HAP-1 (cell line): ENCODE data around the gene CDPF1.

Experiments used
- DNase-seq, 2 experiments: peaks; one replicate each; pipeline ENCODE4 v3.0.0-alpha.2; 2016 to 2020; ENCODE audit warnings: low spot score in 2 of 2
- H3K27me3 ChIP-seq: fragments of 250-450 bp; sonication (Bioruptor Pico); 2 replicates; pipeline ENCODE4 v1.5.1; 2020; ENCODE audit warnings: low read depth, mild to moderate bottlenecking, moderate library complexity
- H3K36me3 ChIP-seq: fragments of 250-450 bp; sonication (Bioruptor Pico); replicated peaks from 2 replicates; pipeline ENCODE4 v1.5.1; 2020; ENCODE audit warnings: mild to moderate bottlenecking
- H3K4me1 ChIP-seq: fragments of 250-450 bp; sonication (Bioruptor Pico); 2 replicates; pipeline ENCODE4 v1.5.1; 2020; ENCODE audit warnings: mild to moderate bottlenecking
- H3K4me3 ChIP-seq: fragments of 250-450 bp; sonication (Bioruptor Pico); 2 replicates; pipeline ENCODE4 v1.5.1; 2020; ENCODE audit warnings: mild to moderate bottlenecking, moderate library complexity
- H3K9me3 ChIP-seq: fragments of 250-450 bp; sonication (Bioruptor Pico); 2 replicates; pipeline ENCODE4 v1.5.1; 2020; ENCODE audit warnings: mild to moderate bottlenecking, moderate library complexity
- in situ Hi-C: fragments of 300-500 bp; cut with MboI; formaldehyde crosslinking; loops from 3 replicates; pipeline ENCODE4 v1.14.3; 2020; ENCODE audit warnings: low sequenced_read_pairs, inconsistent platforms, mixed read lengths

Gene CDPF1

GRCh38 chr22:46237453-46238124, 12.5 kb downstream of the CDPF1 start:
- Histone ChIP-seq H3K4me1 (no peaks in the 10 kb centered on the region), H3K27me3 (no peaks in the 10 kb centered on the region), H3K36me3 (no peaks in the 10 kb centered on the region; the same call in 1 of the 2 replicates), H3K4me3 (no peak overlapping the region), H3K9me3 (no peaks in the 10 kb centered on the region)
- in situ Hi-C loops, result no loop called here
- DNase-seq, result no peak

GRCh38 chr22:46234969-46235368, 15.1 kb downstream of the CDPF1 start:
- no peak for DNase-seq
- H3K27me3 ChIP-seq, result no peaks in the 10 kb centered on the region
- H3K4me1 ChIP-seq, result no peaks in the 10 kb centered on the region
- no peaks in the 10 kb centered on the region for H3K36me3 ChIP-seq
- in situ Hi-C loops, result no loop called here
- no peaks in the 10 kb centered on the region for H3K9me3 ChIP-seq
- H3K4me3 ChIP-seq, result no peak overlapping the region

- Histone ChIP-seq H3K4me3 (no peak overlapping the region), H3K9me3 (no peaks in the 10 kb centered on the region), H3K36me3 (no peaks in the 10 kb centered on the region), H3K4me1 (no peaks in the 10 kb centered on the region), H3K27me3 (no peaks in the 10 kb centered on the region)
- DNase-seq, result peak in 1 of 2 experiments; percentile 24
- in situ Hi-C loops, result no loop called here
Measured at GRCh38 chr22:46233231-46233630, 16.9 kb downstream of the CDPF1 start.

GRCh38 chr22:46230262-46230901, 19.7 kb downstream of the CDPF1 start:
- Histone ChIP-seq H3K9me3 (no peaks in the 10 kb centered on the region), H3K4me1 (no peaks in the 10 kb centered on the region), H3K4me3 (no peak overlapping the region), H3K36me3 (0 out of 2 replicates have a peak, but pooled peaks cover 2% of the 10 kb centered on the region), H3K27me3 (no peaks in the 10 kb centered on the region)
- in situ Hi-C loops, result no loop called here
- DNase-seq, result no peak

GRCh38 chr22:46229701-46230100, 20.4 kb downstream of the CDPF1 start:
- Histone ChIP-seq H3K27me3 (no peaks in the 10 kb centered on the region), H3K4me1 (no peaks in the 10 kb centered on the region), H3K9me3 (no peaks in the 10 kb centered on the region), H3K4me3 (no peak overlapping the region), H3K36me3 (0 out of 2 replicates have a peak, but pooled peaks cover 2% of the 10 kb centered on the region)
- in situ Hi-C loops, result no loop called here
- no peak for DNase-seq

GRCh38 chr22:46226577-46226976, 23.5 kb downstream of the CDPF1 start:
- no peaks in the 10 kb centered on the region for H3K4me1 ChIP-seq
- in situ Hi-C loops, result no loop called here
- no peaks in the 10 kb centered on the region for H3K27me3 ChIP-seq
- H3K9me3 ChIP-seq, result no peaks in the 10 kb centered on the region
- no peak overlapping the region for H3K4me3 ChIP-seq
- H3K36me3 ChIP-seq, result 0 out of 2 replicates have a peak, but pooled peaks cover 2% of the 10 kb centered on the region
- DNase-seq, result no peak

GRCh38 chr22:46225631-46226030, 24.5 kb downstream of the CDPF1 start:
- Histone ChIP-seq H3K4me3 (no peak overlapping the region), H3K4me1 (no peaks in the 10 kb centered on the region), H3K9me3 (no peaks in the 10 kb centered on the region), H3K27me3 (no peaks in the 10 kb centered on the region), H3K36me3 (0 out of 2 replicates have a peak, but pooled peaks cover 2% of the 10 kb centered on the region)
- in situ Hi-C loops, result no loop called here
- no peak for DNase-seq

GRCh38 chr22:46224898-46225290, 25.2 kb downstream of the CDPF1 start:
- in situ Hi-C loops, result no loop called here
- Histone ChIP-seq H3K9me3 (no peaks in the 10 kb centered on the region), H3K27me3 (no peaks in the 10 kb centered on the region), H3K4me3 (no peak overlapping the region), H3K4me1 (no peaks in the 10 kb centered on the region), H3K36me3 (0 out of 2 replicates have a peak, but pooled peaks cover 2% of the 10 kb centered on the region)
- no peak for DNase-seq

GRCh38 chr22:46224044-46224897, 25.8 kb downstream of the CDPF1 start:
- no peak overlapping the region for H3K4me3 ChIP-seq
- in situ Hi-C loops, result no loop called here
- DNase-seq, result no peak
- no peaks in the 10 kb centered on the region for H3K27me3 ChIP-seq
- no peaks in the 10 kb centered on the region for H3K4me1 ChIP-seq
- 0 out of 2 replicates have a peak, but pooled peaks cover 7% of the 10 kb centered on the region for H3K36me3 ChIP-seq
- no peaks in the 10 kb centered on the region for H3K9me3 ChIP-seq

- Histone ChIP-seq H3K27me3 (no peaks in the 10 kb centered on the region), H3K36me3 (peaks cover 5% of the 10 kb centered on the region; the same call in 1 of the 2 replicates), H3K4me3 (no peak overlapping the region), H3K4me1 (no peaks in the 10 kb centered on the region), H3K9me3 (no peaks in the 10 kb centered on the region)
- in situ Hi-C loops, result no loop called here
- no peak for DNase-seq
Measured at GRCh38 chr22:46220921-46221320, 29.2 kb downstream of the CDPF1 start.

GRCh38 chr22:46219636-46220035, 30.5 kb downstream of the CDPF1 start:
- in situ Hi-C loops, result no loop called here
- no peak for DNase-seq
- H3K4me1 ChIP-seq, result no peaks in the 10 kb centered on the region
- peaks cover 5% of the 10 kb centered on the region; the same call in 1 of the 2 replicates for H3K36me3 ChIP-seq
- no peak overlapping the region for H3K4me3 ChIP-seq
- no peaks in the 10 kb centered on the region for H3K27me3 ChIP-seq
- H3K9me3 ChIP-seq, result no peaks in the 10 kb centered on the region

- Histone ChIP-seq H3K27me3 (no peaks in the 10 kb centered on the region), H3K4me1 (no peaks in the 10 kb centered on the region), H3K9me3 (no peaks in the 10 kb centered on the region), H3K4me3 (no peak overlapping the region), H3K36me3 (peaks cover 2% of the 10 kb centered on the region; the same call in 1 of the 2 replicates)
- no peak for DNase-seq
- in situ Hi-C loops, result no loop called here
Measured at GRCh38 chr22:46214616-46215015, 35.5 kb downstream of the CDPF1 start.

GRCh38 chr22:46214149-46214548, 35.9 kb downstream of the CDPF1 start:
- H3K9me3 ChIP-seq, result peaks cover 2% of the 10 kb centered on the region; the same call in 1 of the 2 replicates
- no peak for DNase-seq
- H3K27me3 ChIP-seq, result no peaks in the 10 kb centered on the region
- no peaks in the 10 kb centered on the region; the same call in 1 of the 2 replicates for H3K36me3 ChIP-seq
- in situ Hi-C loops, result no loop called here
- H3K4me1 ChIP-seq, result no peaks in the 10 kb centered on the region
- H3K4me3 ChIP-seq, result no peak overlapping the region
